B cell (primary cell): Measurements from ENCODE around the gene OLIG3.

ENCODE experiments used
- EZH2 ChIP-seq: IDR thresholded peaks from 2 replicates; pipeline ENCODE4 v1.6.1; 2012; ENCODE audit warnings: borderline replicate concordance, low read depth, mild to moderate bottlenecking, moderate library complexity, low read length; ENCODE audit not compliant: insufficient read depth, poor library complexity, severe bottlenecking
- TF ChIP-seq, protein P1 (sequence below): fragments of 200-600 bp; IDR thresholded peaks from one replicate; pipeline ENCODE4 v1.8.0; 2022; ENCODE audit warnings: antibody characterized with exemption, mild to moderate bottlenecking

DNA sequence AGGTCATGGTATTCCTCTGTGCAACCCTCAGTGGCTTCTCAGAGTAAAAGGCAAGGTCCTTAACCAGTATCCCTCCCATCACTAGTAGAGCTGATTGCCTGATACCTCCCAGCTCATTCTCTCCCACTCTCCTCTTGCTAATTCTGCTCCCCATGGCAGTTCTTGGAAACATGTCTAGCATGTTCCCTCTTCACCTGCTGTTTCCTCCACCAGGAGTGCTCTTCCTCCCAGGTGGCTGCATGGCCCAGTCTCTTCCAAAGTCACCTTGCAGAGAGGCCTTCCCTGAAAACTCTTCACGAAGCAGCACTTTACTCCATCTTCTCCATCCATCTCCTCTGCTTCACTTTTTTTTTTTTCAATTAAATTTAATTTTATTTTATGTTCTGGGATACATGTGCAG is 36.2 kb upstream of the OLIG3 start:
- TF ChIP-seq, protein P1, sequence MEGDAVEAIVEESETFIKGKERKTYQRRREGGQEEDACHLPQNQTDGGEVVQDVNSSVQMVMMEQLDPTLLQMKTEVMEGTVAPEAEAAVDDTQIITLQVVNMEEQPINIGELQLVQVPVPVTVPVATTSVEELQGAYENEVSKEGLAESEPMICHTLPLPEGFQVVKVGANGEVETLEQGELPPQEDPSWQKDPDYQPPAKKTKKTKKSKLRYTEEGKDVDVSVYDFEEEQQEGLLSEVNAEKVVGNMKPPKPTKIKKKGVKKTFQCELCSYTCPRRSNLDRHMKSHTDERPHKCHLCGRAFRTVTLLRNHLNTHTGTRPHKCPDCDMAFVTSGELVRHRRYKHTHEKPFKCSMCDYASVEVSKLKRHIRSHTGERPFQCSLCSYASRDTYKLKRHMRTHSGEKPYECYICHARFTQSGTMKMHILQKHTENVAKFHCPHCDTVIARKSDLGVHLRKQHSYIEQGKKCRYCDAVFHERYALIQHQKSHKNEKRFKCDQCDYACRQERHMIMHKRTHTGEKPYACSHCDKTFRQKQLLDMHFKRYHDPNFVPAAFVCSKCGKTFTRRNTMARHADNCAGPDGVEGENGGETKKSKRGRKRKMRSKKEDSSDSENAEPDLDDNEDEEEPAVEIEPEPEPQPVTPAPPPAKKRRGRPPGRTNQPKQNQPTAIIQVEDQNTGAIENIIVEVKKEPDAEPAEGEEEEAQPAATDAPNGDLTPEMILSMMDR, result no peak
- no peak for TF ChIP-seq EZH2
